HepG2 (cell line): ENCODE data around the gene AJM1. TPM values are rescaled to one million over a fixed set of nuclear protein-coding genes. Genes with fewer than 3 reads are reported as not detected.
A peak's percentile ranks its signal among the peaks of the same experiment; 100 is the strongest.

Experiments used
- AGO2 ChIP-seq: fragments of 200-400 bp; formaldehyde crosslinking; optimal IDR thresholded peaks from 2 replicates; pipeline ENCODE3; 2017; ENCODE audit warnings: mild to moderate bottlenecking, low read depth, low read length, moderate library complexity
- AKAP8 ChIP-seq: sonication (generic); formaldehyde crosslinking; IDR thresholded peaks from 2 replicates; pipeline ENCODE4 v1.5.1; 2020; ENCODE audit warnings: mild to moderate bottlenecking, missing genetic modification reagents
- ATF4 ChIP-seq, 2 experiments: fragments of 450-650 bp in 1 of 2; sonication (generic) in 1 of 2; formaldehyde crosslinking; IDR thresholded peaks; 2 replicates each; pipeline versions ENCODE4 v1.5.0 to v1.8.0; 2020 to 2022; ENCODE audit warnings: mild to moderate bottlenecking in 1 of 2, missing genetic modification reagents in 1 of 2
- CHD2 ChIP-seq: IDR thresholded peaks from 2 replicates; pipeline ENCODE4 v1.6.1; 2011; ENCODE audit warnings: low read depth, low read length, improper control_type of control experiment
- E2F5 ChIP-seq: sonication (generic); formaldehyde crosslinking; conservative IDR thresholded peaks from 2 replicates; pipeline ENCODE4 v1.4.0; 2020; ENCODE audit warnings: missing genetic modification reagents
- FOSL2 ChIP-seq: sonication (generic); formaldehyde crosslinking; IDR thresholded peaks from 2 replicates; pipeline ENCODE4 v1.4.0; 2020; ENCODE audit warnings: missing genetic modification reagents
- FOXM1 ChIP-seq: sonication (generic); formaldehyde crosslinking; IDR thresholded peaks from 2 replicates; pipeline ENCODE4 v1.5.0; 2020; ENCODE audit warnings: missing genetic modification reagents
- GATAD2A ChIP-seq: IDR thresholded peaks from 2 replicates; pipeline ENCODE4 v1.6.1; 2016
- HDAC1 ChIP-seq: sonication (generic); formaldehyde crosslinking; IDR thresholded peaks from 2 replicates; pipeline ENCODE4 v1.5.1; 2020; ENCODE audit warnings: mild to moderate bottlenecking, missing genetic modification reagents
- HNRNPK ChIP-seq: fragments of 200-400 bp; formaldehyde crosslinking; IDR thresholded peaks from 2 replicates; pipeline ENCODE4 v1.6.1; 2018; ENCODE audit warnings: low read length, low read depth, moderate library complexity, mild to moderate bottlenecking; ENCODE audit not compliant: poor library complexity, severe bottlenecking
- HNRNPL ChIP-seq: fragments of 200-400 bp; formaldehyde crosslinking; IDR thresholded peaks from 2 replicates; pipeline ENCODE4 v1.6.1; 2017; ENCODE audit warnings: mild to moderate bottlenecking, low read depth, low read length
- HOXD1 ChIP-seq: sonication (generic); formaldehyde crosslinking; IDR thresholded peaks from 2 replicates; pipeline ENCODE4 v1.5.0; 2020; ENCODE audit warnings: missing genetic modification reagents
- ISL2 ChIP-seq: sonication (generic); formaldehyde crosslinking; IDR thresholded peaks from 2 replicates; pipeline ENCODE4 v1.5.0; 2020; ENCODE audit warnings: missing genetic modification reagents
- KLF9 ChIP-seq: IDR thresholded peaks from 2 replicates; pipeline ENCODE4 v1.6.1; 2016; ENCODE audit warnings: low read depth
- MIXL1 ChIP-seq: IDR thresholded peaks from 2 replicates; pipeline ENCODE4 v1.6.1; 2016
- MTA3 ChIP-seq: sonication (generic); formaldehyde crosslinking; IDR thresholded peaks from 2 replicates; pipeline ENCODE4 v1.4.0; 2020; ENCODE audit warnings: missing genetic modification reagents
- RXRB ChIP-seq: IDR thresholded peaks from 2 replicates; pipeline ENCODE4 v1.6.1; 2016; ENCODE audit warnings: borderline replicate concordance, missing genetic modification reagents, missing compliant biosample characterization
- SAP130 ChIP-seq: IDR thresholded peaks from 2 replicates; pipeline ENCODE4 v1.6.1; 2016; ENCODE audit warnings: low read depth
- YEATS4 ChIP-seq: sonication (generic); formaldehyde crosslinking; IDR thresholded peaks from 2 replicates; pipeline ENCODE4 v1.4.0; 2020; ENCODE audit warnings: missing genetic modification reagents, borderline replicate concordance
- ZBTB33 ChIP-seq: sonication (generic); formaldehyde crosslinking; IDR thresholded peaks from 2 replicates; pipeline ENCODE4 v1.4.0; 2020; ENCODE audit warnings: missing genetic modification reagents
- ZBTB8A ChIP-seq: sonication (generic); formaldehyde crosslinking; IDR thresholded peaks from 2 replicates; pipeline ENCODE4 v1.4.0; 2020; ENCODE audit warnings: mild to moderate bottlenecking, low read depth, missing genetic modification reagents, borderline replicate concordance
- ZFP37 ChIP-seq: sonication (generic); formaldehyde crosslinking; IDR thresholded peaks from 2 replicates; pipeline ENCODE4 v1.4.0; 2020; ENCODE audit warnings: missing genetic modification reagents, borderline replicate concordance
- ZNF205 ChIP-seq: IDR thresholded peaks from 2 replicates; pipeline ENCODE4 v1.6.1; 2018; ENCODE audit warnings: missing biosample characterization, missing genetic modification reagents
- ZNF510 ChIP-seq: sonication (generic); formaldehyde crosslinking; IDR thresholded peaks from 2 replicates; pipeline ENCODE4 v1.4.0; 2020; ENCODE audit warnings: low read depth, mild to moderate bottlenecking, missing genetic modification reagents
- ZNF616 ChIP-seq: sonication (generic); formaldehyde crosslinking; IDR thresholded peaks from 2 replicates; pipeline ENCODE4 v1.5.0; 2020; ENCODE audit warnings: low read depth, mild to moderate bottlenecking, missing genetic modification reagents
- ZNF629 ChIP-seq: sonication (generic); formaldehyde crosslinking; conservative IDR thresholded peaks from 2 replicates; pipeline ENCODE4 v1.5.0; 2020; ENCODE audit warnings: missing genetic modification reagents
- ZNF790 ChIP-seq: sonication (generic); formaldehyde crosslinking; IDR thresholded peaks from 2 replicates; pipeline ENCODE4 v1.8.0; 2022; ENCODE audit warnings: missing genetic modification reagents, mild to moderate bottlenecking, borderline replicate concordance
- ZSCAN25 ChIP-seq: sonication (generic); formaldehyde crosslinking; IDR thresholded peaks from 2 replicates; pipeline ENCODE4 v1.8.0; 2022; ENCODE audit warnings: mild to moderate bottlenecking, missing genetic modification reagents
- polyA plus RNA-seq, 8 experiments: library from polyadenylated mRNA; depleted of rRNA in 3 of 8; stranded (reverse) in 7 of 8; unstranded in 1 of 8; fragments of >200 nt; fragmentation: Illumina TruSeq in 4 of 8; extraction: Trizol in 4 of 8; gene quantifications; 2 replicates each; pipeline versions ENCODE4 v1.2.1 to v1.2.3, GENCODE V29; 2011 to 2016; ENCODE audit warnings: low read depth in 4 of 8, missing spikeins in 1 of 8, mixed read lengths in 1 of 8; ENCODE audit not compliant: insufficient read depth in 1 of 8
- total RNA-seq, 5 experiments: library from RNA; depleted of rRNA; stranded (reverse); fragments of >200 nt; fragmentation: Illumina TruSeq; extraction: Trizol; gene quantifications; 2 replicates each; pipeline ENCODE4 v1.2.3, GENCODE V29; 2016; ENCODE audit warnings: low read depth in 1 of 5

Gene AJM1
- total and polyA plus RNA-seq, 2 of the 13 experiments (the other 11 are each of a cell fraction or from before 2014, with no cell fraction given) = 1.1 to 1.2 TPM

- TF ChIP-seq HOXD1 (CRISPR knock-in tag) (peak; percentile 81; the same call in 1 of the 2 replicates), ATF4 (CRISPR knock-in tag; IDR thresholded peaks at IDR 0.05) (peak in 1 of 2 experiments; percentile 97; a peak in 2 of 4 replicates), ZSCAN25 (CRISPR knock-in tag) (peak; percentile 73; the same call in 1 of the 2 replicates), ZNF510 (CRISPR knock-in tag) (peak; percentile 72; the same call in 1 of the 2 replicates), HNRNPK (peak; percentile 47), ZFP37 (CRISPR knock-in tag) (0 out of 2 replicates have a peak, but pooled peaks have one; percentile 55), ZNF629 (CRISPR knock-in tag) (no peak), CHD2 (peak; percentile 74; the same call in 1 of the 2 replicates), ZNF616 (CRISPR knock-in tag) (0 out of 2 replicates have a peak, but pooled peaks have one; percentile 16), AGO2 (peak; percentile 78), ISL2 (CRISPR knock-in tag) (peak; percentile 33; the same call in 1 of the 2 replicates), E2F5 (CRISPR knock-in tag) (peak; percentile 80), FOSL2 (CRISPR knock-in tag) (peak; percentile 35), HDAC1 (CRISPR knock-in tag) (peak; percentile 51), MTA3 (CRISPR knock-in tag) (no peak), GATAD2A (CRISPR knock-in tag) (peak; percentile 26; the same call in 1 of the 2 replicates), ZNF205 (0 out of 2 replicates have a peak, but pooled peaks have one; percentile 42), YEATS4 (CRISPR knock-in tag) (peak; percentile 90), AKAP8 (CRISPR knock-in tag) (peak; percentile 95), ZBTB8A (peak; percentile 52; the same call in 1 of the 2 replicates), HNRNPL (peak; percentile 88; the same call in 1 of the 2 replicates), KLF9 (CRISPR knock-in tag) (no peak; the same call in 1 of the 2 replicates), FOXM1 (CRISPR knock-in tag) (no peak), MIXL1 (CRISPR knock-in tag) (peak; percentile 42; the same call in 1 of the 2 replicates), ZBTB33 (CRISPR knock-in tag) (peak; percentile 36; the same call in 1 of the 2 replicates), SAP130 (CRISPR knock-in tag) (peak; percentile 74), RXRB (CRISPR knock-in tag) (no peak), ZNF790 (CRISPR knock-in tag) (0 out of 2 replicates have a peak, but pooled peaks have one; percentile 39)
Observed at GRCh38 chr9:136849038-136849959, 7.0 kb downstream of the AJM1 start, which contains the start of gene PHPT1 (continued).
